Stomach (tissue), 9 donors: Measurements from ENCODE around the gene ABLIM2. TPM values are rescaled to one million over a fixed set of nuclear protein-coding genes. Genes with fewer than 3 reads are reported as not detected.
"Not testable (repeated sequence)": the region's sequence is repeated elsewhere in the genome, so short reads cannot be mapped to it uniquely, and the experiment has no call there.

Source experiments
- DNase-seq, 2 donors: peaks; one replicate each; pipeline versions ENCODE4 v3.0.0 to v3.0.0-alpha.2; 2013 to 2019
- H3K27ac ChIP-seq, 5 donors: fragments of 200-600 bp in 4 of 5; sonication (generic) in 4 of 5; one replicate each; pipeline ENCODE4 v1.5.1; 2013 to 2019; ENCODE audit warnings: mild to moderate bottlenecking in 1 of 5, moderate library complexity in 1 of 5
- H3K27me3 ChIP-seq, 3 donors: fragments of 200-600 bp; sonication (generic); one replicate each; pipeline ENCODE4 v1.5.1; 2017 to 2019; ENCODE audit warnings: mixed run types in 1 of 3
- H3K36me3 ChIP-seq, 4 donors: fragments of 200-600 bp; sonication (generic); 1 replicate in 3 of 4; 2 replicates in 1 of 4; pipeline ENCODE4 v1.5.1; 2016 to 2019
- H3K4me1 ChIP-seq, 4 donors: fragments of 200-600 bp; sonication (generic); one replicate each; pipeline ENCODE4 v1.5.1; 2016 to 2019
- H3K4me3 ChIP-seq, 4 donors: fragments of 200-600 bp; sonication (generic) in 3 of 4; one replicate each; pipeline ENCODE4 v1.5.1; 2016 to 2019; ENCODE audit warnings: mild to moderate bottlenecking in 1 of 4
- H3K9me3 ChIP-seq, 4 donors: fragments of 200-600 bp; sonication (generic); one replicate each; pipeline ENCODE4 v1.5.1; 2016 to 2019
- CTCF ChIP-seq, 7 experiments: fragments of 450-650 bp in 4 of 7; fragments of 200-600 bp in 3 of 7; sonication (generic) in 3 of 7; IDR thresholded peaks; one replicate each; pipeline ENCODE4 v1.5.1; 2016 to 2019; ENCODE audit warnings: antibody characterized with exemption in 7 of 7, control low read depth in 2 of 7, mild to moderate bottlenecking in 1 of 7
- EP300 ChIP-seq: sonication (generic); formaldehyde crosslinking; IDR thresholded peaks from one replicate; pipeline ENCODE4 v1.6.1; 2017; ENCODE audit warnings: antibody characterized with exemption
- POLR2A ChIP-seq, 4 donors: fragments of 450-650 bp; IDR thresholded peaks; one replicate each; pipeline ENCODE4 v1.6.1; 2016; ENCODE audit warnings: antibody characterized with exemption in 4 of 4, control low read depth in 2 of 4, mild to moderate bottlenecking in 1 of 4, moderate library complexity in 1 of 4
- POLR2AphosphoS5 ChIP-seq, 3 donors: sonication (generic); formaldehyde crosslinking; IDR thresholded peaks; one replicate each; pipeline ENCODE4 v1.6.1; 2016; ENCODE audit warnings: antibody characterized with exemption in 3 of 3
- WGBS, 5 donors: extraction: QIAGEN DNeasy Blood & Tissue Kit in 3 of 5; methylation state at CpG; one replicate each; pipeline versions ENCODE4 v1.1.5 to v1.1.7; 2013 to 2018; 5-methylcytosine and 5-hydroxymethylcytosine counted together
- intact Hi-C: fragments of 100-400 bp; cut with DNase I; formaldehyde crosslinking; loops from one replicate; pipeline ENCODE4 v1.15.1; 2023; ENCODE audit warnings: low total_unique reads
- polyA plus RNA-seq, 3 donors: library from polyadenylated mRNA; stranded (reverse); fragments of 200-250 nt; gene quantifications; one replicate each; pipeline ENCODE4 v1.2.3, GENCODE V29; 2013
- total RNA-seq, 5 donors: library from RNA; depleted of rRNA; stranded (reverse); fragments of >200 nt; gene quantifications; one replicate each; pipeline versions ENCODE4 v1.1.0 to v1.2.3, GENCODE V29; 2014 to 2016
- donor health status: healthy with polysubstance abuse.
- donor health status: Bipolar disorder and iron deficiency.
- donor health status: healthy.

ABLIM2 gene
- total and polyA plus RNA-seq, 8 donors, result 2.3 to 28.0 (median 5.5) TPM

DNA sequence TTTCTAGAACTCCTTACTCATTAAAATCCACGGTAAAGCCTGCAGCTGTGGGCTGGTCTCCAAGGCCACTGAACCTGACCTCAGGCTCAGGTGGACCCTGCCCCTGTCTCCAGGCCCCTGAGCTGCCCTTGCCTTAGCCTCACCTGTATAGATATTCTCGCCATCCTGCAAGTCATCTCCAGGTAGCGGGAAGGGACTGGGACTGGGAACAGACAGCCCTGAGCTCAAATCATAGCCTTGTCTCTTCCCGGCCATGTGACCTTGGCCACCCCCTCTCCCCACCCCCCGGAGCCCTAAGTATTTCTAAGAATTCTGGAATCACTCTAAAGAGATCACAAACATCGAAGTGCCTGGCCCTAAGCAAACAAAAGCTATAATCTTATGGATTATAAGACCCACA, 17.7 kb downstream of the ABLIM2 start:
- TF ChIP-seq CTCF (IDR thresholded peaks at IDR 0.05), result no peak
- TF ChIP-seq POLR2AphosphoS5 (IDR thresholded peaks at IDR 0.05), result no peak
- no peak for TF ChIP-seq EP300
- TF ChIP-seq POLR2A (IDR thresholded peaks at IDR 0.05), result no peak
- H3K27me3 ChIP-seq, result peaks cover 0 to 22% (median 9%) of the 10 kb centered on the region in 3 donors
- no peak for DNase-seq
- no peak overlapping the region for H3K27ac ChIP-seq
- 44 to 79% (median 69%) methylated on average over 6 of the region's 6 CpGs for WGBS, 5 donors
- no peaks in the 10 kb centered on the region for H3K36me3 ChIP-seq
- no peaks in the 10 kb centered on the region for H3K9me3 ChIP-seq
- H3K4me3 ChIP-seq, result no peak overlapping the region
- peaks cover 0 to 37% (median 14%) of the 10 kb centered on the region in 4 donors for H3K4me1 ChIP-seq
- intact Hi-C loops, result no loop called here

DNA sequence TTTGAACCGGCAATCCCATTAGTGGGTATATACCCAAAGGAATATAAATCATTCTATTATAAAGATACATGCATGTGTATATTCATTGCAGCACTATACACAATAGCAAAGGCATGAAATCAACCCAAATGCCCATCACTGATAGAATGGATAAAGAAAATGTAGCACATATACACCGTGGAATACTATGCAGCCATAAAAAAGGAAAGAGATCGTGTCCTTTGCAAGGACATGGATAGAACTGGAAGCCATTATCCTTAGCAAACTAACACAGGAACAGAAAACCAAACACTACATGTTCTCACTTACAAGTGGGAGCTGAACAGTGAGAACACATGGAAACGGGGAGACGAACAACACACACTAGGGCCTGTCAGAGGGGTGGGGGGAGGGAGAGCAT, 18.9 kb downstream of the ABLIM2 start:
- intact Hi-C loops, H3K9me3 ChIP-seq, DNase-seq, H3K4me3 ChIP-seq, H3K27ac ChIP-seq, H3K36me3 ChIP-seq: not testable (repeated sequence)
- WGBS, 5 donors, result 95% methylated on average over 5 of the region's 5 CpGs
- Histone ChIP-seq H3K27me3 (peaks cover 0 to 17% (median 9%) of the 10 kb centered on the region in 3 donors), H3K4me1 (peaks cover 0 to 25% (median 8%) of the 10 kb centered on the region in 4 donors)

DNA sequence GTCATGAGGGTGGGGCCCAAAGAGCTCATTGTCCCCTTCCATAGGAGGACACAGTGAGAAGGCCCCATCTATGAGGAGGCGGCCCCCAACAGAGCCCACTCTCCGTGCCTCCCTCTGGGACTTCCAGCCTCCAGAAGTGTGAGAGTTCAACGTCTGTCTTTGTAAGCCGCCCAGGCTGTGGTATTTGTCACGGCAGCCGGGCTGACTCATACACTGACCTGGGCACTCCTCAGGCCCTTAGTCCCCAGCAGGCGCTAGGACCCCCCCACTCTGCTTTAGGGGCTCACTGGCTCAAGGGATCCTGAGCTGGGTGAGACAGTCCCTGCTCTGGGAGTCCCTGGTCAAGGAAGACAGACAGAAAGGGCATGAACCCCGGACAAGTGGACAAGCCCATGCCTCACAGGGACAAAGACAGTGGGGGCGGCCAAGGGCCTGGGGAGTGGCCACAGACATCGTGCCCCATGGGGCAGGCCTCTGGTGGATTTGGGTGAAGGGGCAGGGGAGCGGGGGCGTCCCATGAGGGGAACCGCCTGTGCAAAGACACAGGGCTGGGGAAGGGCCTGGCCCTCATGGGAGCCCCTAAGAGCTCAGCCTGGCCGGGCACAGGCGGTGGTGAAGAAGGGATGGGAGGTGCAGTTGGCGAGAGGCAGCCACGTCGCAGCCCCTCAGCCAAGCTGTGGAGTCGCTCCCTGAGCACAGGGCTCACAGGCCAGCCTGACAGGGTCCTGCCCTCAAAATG, 21.5 kb downstream of the ABLIM2 start:
- Histone ChIP-seq H3K4me1 (peaks cover 0 to 6% (median 2%) of the 10 kb centered on the region in 4 donors), H3K27me3 (no peaks in the 10 kb centered on the region), H3K9me3 (no peaks in the 10 kb centered on the region), H3K27ac (no peak overlapping the region), H3K36me3 (no peaks in the 10 kb centered on the region), H3K4me3 (no peak overlapping the region)
- intact Hi-C loops, result no loop called here
- 83 to 97% (median 92%) methylated on average over 18 to 19 of the region's 19 CpGs for WGBS, 5 donors
- no peak for DNase-seq
- TF ChIP-seq POLR2AphosphoS5 (IDR thresholded peaks at IDR 0.05) (no peak), CTCF (IDR thresholded peaks at IDR 0.05) (no peak), EP300 (no peak), POLR2A (IDR thresholded peaks at IDR 0.05) (no peak)

GRCh38 chr4:8136529-8136928, 22.1 kb downstream of the ABLIM2 start:
- TF ChIP-seq CTCF (IDR thresholded peaks at IDR 0.05) (no peak), POLR2A (IDR thresholded peaks at IDR 0.05) (no peak), EP300 (no peak), POLR2AphosphoS5 (IDR thresholded peaks at IDR 0.05) (no peak)
- no peak overlapping the region for H3K4me3 ChIP-seq
- H3K27me3 ChIP-seq, result no peaks in the 10 kb centered on the region
- WGBS, 5 donors, result 81 to 86% (median 85%) methylated on average over 12 of the region's 12 CpGs
- no peaks in the 10 kb centered on the region for H3K9me3 ChIP-seq
- DNase-seq, result no peak
- H3K27ac ChIP-seq, result no peak overlapping the region
- peaks cover 0 to 6% (median 0%) of the 10 kb centered on the region in 4 donors for H3K4me1 ChIP-seq
- intact Hi-C loops, result no loop called here
- no peaks in the 10 kb centered on the region for H3K36me3 ChIP-seq

- H3K4me3 ChIP-seq, result no peak overlapping the region
- H3K9me3 ChIP-seq, result no peaks in the 10 kb centered on the region
- no peaks in the 10 kb centered on the region for H3K4me1 ChIP-seq
- H3K27me3 ChIP-seq, result no peaks in the 10 kb centered on the region
- no peak for TF ChIP-seq EP300
- no peak for TF ChIP-seq POLR2AphosphoS5 (IDR thresholded peaks at IDR 0.05)
- no peak for TF ChIP-seq CTCF (IDR thresholded peaks at IDR 0.05)
- TF ChIP-seq POLR2A (IDR thresholded peaks at IDR 0.05), result no peak
- WGBS, 5 donors, result 86 to 96% (median 92%) methylated on average over 14 to 15 of the region's 15 CpGs
- DNase-seq, result no peak
- no peak overlapping the region for H3K27ac ChIP-seq
- no peaks in the 10 kb centered on the region for H3K36me3 ChIP-seq
- intact Hi-C loops, result no loop called here
Observed at GRCh38 chr4:8135666-8136065, 22.9 kb downstream of the ABLIM2 start.
